Measurements from ENCODE around the gene GRIN2C.

Gene GRIN2C

DNA sequence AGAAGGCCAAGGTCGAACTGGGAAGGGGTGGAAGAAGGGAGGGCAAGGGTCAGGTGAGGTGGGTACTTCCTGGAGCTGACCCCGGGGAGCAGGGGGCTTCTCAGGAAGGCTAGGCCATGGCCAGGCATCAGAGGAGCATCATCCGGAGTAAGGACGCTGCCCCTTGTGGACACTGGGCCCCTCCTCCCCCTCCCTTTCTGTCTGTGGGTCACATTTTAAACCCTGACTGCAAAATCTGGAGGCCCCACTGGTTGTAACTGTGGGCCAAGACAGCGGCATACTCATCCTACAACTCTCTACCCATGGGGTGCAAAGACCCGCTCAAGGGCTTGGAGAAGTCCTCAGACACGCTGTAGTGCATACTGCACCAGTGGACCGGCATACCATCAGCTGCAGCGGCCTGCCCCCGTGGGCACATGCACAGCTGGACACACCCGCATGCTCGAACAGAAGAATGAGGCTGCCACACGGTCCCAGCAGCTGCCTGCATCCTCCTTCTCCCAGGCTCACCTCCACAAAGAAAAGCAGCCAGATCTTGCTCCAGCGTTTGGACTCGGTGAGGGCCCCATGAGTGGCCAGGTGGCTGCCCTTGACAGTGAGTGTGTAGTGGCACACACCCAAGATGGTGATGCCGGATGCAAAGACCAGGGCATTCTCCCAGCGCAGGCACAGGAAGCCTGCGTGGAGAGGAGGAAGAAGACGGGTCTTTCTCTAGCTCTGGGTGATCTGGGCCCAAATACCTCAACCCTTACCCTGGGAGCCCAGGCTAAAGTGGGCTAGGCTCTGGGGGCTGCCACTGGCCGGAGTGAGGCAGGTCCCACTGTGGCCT, 32.5 kb upstream of the GRIN2C start:
- TF ChIP-seq ZNF274 (IDR thresholded peaks at IDR 0.05; ENCODE audit: low read depth, low read length): no peak
- H3K4me3 ChIP-seq (ENCODE audit: low read length): no peak overlapping the region

DNA sequence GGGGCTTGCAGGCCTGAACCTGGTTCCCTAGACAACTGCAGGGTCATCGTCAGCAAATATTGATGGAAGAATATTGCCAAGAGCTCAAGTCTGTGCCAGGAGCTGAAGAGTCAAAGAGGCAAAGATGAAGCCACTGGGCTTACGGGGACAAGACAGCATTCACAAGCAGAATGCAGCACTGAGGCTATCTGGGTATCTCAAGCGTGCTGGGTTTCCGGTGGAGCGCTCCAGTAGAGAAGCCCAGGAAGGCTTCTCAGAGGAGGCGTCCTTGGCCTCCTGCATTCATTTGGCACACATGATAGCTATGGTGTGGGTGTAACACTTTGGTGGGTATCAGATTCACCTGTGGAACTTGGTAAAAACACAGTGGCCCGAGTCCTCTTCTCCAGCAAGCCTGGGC, 30.9 kb upstream of the GRIN2C start:
- no peak overlapping the region for H3K4me3 ChIP-seq (ENCODE audit: low read length)
- TF ChIP-seq ZNF274 (IDR thresholded peaks at IDR 0.05; ENCODE audit: low read depth, low read length): no peak

DNA sequence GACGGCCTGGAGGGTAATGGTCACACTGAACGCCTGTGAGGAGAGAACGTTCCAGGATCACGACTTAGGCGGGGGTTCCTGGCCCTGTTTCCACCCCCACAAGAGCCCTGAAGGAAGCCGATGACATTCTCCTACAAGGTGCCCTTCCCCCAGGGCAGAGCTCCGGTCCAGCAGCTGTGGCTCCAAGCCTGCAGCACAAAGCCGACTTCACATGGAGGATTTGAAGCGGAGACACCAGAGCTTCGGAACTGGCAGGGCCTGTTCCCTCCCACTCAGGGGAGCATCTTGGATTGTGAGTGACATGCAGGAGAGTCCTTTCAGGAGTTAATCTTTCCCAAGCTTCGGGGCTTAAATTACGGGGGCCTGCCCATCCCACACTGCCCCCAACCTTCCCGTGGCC, 28.8 kb upstream of the GRIN2C start:
- no peak overlapping the region for H3K4me3 ChIP-seq (ENCODE audit: low read length)
- TF ChIP-seq ZNF274 (IDR thresholded peaks at IDR 0.05; ENCODE audit: low read depth, low read length): no peak

DNA sequence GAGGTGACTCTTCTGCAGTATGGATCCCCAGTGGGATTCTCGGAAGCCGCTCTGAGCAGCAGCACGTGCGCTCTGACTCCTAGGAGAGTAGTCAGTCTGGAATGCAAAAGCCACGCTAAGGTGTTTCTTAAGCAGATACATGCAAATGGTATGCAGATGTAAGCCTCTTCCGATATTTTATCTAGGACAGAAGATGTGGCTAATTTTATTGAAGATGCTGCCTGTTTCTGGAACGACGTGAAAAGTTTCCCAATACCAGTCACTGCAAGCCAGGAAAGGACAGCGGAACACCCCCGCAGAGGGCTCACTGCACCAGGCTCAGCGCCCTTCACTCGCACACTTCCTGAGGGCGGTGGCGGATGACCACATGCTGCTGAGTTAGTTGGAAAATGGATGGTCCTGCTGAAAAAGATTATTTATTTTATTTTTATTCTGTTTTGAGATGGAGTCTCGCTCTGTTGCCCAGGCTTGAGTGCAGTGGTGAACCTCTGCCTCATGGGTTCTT, 23.6 kb upstream of the GRIN2C start:
- H3K4me3 ChIP-seq (ENCODE audit: low read length): no peak overlapping the region

DNA sequence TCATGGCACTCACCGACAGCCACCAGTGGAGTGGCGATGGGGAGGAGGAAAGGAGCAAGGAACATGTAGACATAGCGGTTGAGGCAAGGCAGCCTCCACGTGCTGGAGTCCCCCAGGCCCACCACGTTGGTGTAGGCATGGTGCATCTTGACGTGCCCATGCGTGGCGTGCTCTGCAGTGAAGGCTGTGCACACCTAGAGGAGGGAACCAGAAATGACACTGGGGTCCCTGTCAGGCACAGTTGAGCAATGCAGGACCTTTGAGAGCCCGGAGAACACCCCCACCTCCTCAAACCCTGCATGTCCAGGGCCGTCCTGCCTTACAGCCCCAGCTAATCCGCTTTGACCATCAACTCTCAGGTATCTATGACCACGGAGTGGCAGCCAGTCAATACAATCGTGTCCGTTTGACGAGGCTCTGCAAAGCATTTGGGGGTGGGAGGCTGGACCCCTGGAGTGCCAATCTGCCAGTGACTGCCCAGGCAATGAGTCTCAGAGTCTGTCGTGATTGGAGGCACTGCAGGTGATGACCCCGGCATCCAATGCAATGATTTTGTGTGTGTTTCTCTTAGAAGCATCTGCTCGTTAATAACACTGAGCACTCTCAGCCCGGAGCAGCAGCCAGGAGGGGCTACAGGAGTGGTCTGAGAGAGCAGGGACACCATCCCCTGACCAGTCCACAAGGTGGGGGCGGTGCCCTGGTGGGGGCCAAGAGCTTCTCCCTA, 23.0 kb upstream of the GRIN2C start:
- no peak for TF ChIP-seq ZNF274 (IDR thresholded peaks at IDR 0.05; ENCODE audit: low read depth, low read length)
- no peak overlapping the region for H3K4me3 ChIP-seq (ENCODE audit: low read length)

More for the DNA sequence above, 23.6 kb upstream of the GRIN2C start:
- no peak for TF ChIP-seq ZNF274 (IDR thresholded peaks at IDR 0.05; ENCODE audit: low read depth, low read length)

DNA sequence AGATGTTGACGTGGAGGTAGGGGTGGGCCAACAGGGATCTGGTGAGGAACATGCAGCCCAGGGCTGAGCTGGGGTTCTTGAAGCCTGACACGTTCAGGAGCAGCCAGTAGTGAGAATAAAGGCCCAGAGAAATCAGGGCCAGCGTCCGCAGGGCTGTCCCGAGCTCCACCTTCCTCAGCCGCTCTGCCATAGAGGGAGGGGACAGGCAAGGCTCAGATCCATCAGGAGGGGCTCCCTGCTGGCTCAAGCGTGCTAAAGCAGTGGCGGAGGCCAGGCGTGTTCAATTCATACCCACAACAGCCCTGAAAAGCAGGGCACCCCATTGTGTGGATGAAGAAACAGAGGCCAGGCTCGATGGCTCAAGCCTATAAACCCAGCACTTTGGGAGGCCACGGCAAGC, 21.4 kb upstream of the GRIN2C start:
- H3K4me3 ChIP-seq (ENCODE audit: low read length): no peak overlapping the region
- no peak for TF ChIP-seq ZNF274 (IDR thresholded peaks at IDR 0.05; ENCODE audit: low read depth, low read length)

DNA sequence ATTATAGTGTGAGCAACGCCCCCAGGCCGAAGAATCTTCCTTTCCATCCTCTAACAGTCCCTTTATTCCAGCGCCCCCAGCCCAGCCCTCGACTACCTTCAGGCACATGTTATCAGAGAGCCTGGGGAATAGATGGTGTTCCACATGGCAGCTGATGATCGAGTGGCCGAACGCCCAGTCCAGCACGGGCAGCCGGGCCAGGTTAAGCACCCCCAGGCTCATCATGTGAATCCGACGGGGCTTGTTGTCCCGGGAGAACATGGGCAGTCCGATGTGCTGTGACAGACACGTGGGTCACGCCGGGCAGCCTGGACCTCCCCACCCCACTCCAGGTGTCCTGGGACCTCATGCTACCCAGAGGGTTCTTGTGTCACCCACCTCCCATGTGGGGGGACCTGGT, 19.6 kb upstream of the GRIN2C start:
- TF ChIP-seq ZNF274 (IDR thresholded peaks at IDR 0.05; ENCODE audit: low read depth, low read length): no peak
- no peak overlapping the region for H3K4me3 ChIP-seq (ENCODE audit: low read length)

DNA sequence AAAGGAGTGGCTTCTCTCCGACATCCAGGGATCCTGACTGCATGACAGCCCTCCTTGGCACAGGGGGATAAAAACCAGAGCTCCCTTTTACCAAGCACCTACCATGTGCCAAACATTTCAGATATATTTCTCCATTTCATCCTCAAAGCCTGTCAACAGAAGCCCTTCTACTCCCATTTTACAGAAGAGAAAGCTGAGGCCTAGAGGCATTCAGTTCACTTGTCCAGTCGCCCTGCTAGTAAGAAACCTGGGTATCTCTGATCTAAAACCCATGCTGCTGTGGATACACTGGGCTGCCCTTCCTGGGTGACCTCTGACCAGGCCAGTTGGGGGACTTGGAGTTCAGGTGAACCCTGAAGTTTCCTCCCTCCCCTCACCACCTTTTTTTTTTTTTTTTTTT, 19.0 kb upstream of the GRIN2C start:
- TF ChIP-seq ZNF274 (IDR thresholded peaks at IDR 0.05; ENCODE audit: low read depth, low read length): no peak
- H3K4me3 ChIP-seq (ENCODE audit: low read length): no peak overlapping the region

DNA sequence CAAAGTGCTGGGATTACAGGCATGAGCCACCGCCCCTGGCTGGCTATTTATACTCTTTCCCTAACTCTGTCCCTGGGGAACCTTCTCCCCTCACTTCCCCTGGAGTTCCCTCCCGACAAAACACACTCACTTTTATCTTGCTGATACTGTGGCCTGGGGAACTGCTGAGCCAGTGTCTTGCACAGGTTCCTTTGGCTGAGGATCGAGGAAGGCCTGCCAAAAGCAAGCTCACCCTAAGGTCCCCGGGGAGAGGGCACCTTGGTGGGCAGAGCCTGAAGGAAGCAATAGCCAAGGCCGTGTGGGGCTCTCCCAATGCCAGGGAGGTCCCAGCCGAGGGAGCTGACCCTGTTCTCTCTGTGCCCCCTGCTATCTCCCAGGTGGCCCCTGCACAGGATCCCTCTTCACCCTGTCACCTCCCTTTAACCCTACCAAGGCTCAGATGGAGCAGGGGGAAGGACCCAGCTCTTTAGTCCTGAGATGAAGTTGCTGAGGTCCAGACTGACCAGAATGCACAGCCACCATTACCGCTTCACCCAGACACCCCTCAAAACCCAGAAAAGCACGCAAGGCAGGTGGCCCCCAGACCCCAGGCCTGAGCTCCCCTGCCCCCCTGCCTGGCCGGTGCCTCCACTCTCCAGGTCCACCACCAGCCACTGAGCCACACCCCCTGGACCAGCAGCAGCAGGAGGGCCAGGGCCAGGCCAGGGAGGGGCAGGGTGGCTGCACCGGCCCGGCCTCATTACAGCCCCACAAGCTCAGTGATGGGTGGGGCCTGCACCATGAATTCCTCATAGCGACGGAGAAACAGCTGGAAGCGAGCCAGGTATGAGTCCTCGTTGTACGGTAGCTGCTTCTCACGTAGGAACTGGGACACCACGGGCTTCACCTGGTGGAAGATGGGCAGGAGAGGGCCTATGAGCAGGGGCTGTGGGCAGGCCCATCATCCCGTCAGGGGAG, 18.2 kb upstream of the GRIN2C start:
- no peak for TF ChIP-seq ZNF274 (IDR thresholded peaks at IDR 0.05; ENCODE audit: low read depth, low read length)
- no peak overlapping the region for H3K4me3 ChIP-seq (ENCODE audit: low read length)

DNA sequence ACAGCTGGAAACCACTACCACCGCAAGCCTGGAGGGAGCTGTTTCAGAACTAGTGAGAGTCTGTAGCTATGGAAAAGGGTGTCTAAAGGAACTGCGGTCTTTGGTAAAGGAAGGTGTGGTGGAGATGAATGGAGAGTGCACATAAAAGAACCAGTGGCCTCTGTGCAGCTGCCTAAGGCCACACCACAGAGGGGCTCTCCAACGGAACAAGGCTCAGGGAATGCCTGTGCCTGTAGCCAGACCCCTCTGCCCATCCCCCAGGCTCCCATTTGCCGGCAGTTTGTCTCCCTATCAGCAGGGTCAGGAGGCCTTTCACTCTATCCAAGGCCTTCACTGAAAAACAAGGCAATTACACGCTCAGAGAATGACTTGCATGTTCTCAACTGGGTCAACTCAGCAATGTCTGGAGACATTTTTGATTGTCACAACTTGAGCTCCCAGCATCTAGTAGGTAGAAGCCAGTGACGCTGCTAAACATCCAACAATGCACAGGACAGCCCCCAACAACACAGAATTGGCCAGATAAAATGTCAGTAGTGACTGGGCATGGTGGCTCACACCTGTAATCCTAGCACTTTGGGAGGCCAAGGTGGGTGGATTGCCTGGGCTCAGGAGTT, 16.4 kb upstream of the GRIN2C start:
- no peak overlapping the region for H3K4me3 ChIP-seq (ENCODE audit: low read length)
- no peak for TF ChIP-seq ZNF274 (IDR thresholded peaks at IDR 0.05; ENCODE audit: low read depth, low read length)

DNA sequence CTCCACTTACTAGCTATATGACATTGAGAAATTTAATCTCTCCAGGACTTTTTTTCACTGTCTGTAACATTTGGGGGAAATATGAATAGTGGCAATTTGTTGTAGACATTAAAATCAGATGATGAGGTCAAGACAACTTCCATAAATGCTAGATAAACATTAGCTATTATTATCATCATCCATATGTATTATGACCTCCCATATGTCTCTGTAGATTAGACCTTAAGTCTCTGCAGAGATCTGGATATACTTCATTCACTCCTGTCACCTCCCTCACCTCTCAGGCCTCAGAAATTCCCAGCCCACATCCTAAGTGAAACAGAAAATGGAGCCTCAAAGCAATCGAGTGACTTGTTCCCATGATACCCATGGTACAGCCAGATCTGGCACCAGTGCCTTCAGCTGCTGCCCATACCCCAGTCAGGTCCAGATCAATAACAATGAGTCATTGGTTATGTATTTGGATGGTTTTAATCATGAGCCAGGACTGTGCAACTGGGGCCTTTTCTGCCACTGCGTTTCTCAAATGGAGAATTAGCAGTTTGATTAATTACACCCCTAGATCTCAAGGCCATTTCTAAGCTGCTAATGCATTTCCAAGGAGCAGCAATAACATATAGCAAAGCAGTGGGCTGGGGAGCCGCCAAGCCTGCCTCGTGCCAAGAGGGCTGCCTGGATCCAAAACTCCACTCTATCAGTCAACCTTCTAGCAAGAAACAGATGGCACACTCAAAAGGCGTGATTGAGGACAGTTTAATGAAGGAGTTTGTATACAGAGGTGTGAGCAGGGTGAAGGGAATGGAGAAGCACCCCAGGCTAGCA, 15.7 kb upstream of the GRIN2C start:
- H3K4me3 ChIP-seq (ENCODE audit: low read length): no peak overlapping the region
- no peak for TF ChIP-seq ZNF274 (IDR thresholded peaks at IDR 0.05; ENCODE audit: low read depth, low read length)

DNA sequence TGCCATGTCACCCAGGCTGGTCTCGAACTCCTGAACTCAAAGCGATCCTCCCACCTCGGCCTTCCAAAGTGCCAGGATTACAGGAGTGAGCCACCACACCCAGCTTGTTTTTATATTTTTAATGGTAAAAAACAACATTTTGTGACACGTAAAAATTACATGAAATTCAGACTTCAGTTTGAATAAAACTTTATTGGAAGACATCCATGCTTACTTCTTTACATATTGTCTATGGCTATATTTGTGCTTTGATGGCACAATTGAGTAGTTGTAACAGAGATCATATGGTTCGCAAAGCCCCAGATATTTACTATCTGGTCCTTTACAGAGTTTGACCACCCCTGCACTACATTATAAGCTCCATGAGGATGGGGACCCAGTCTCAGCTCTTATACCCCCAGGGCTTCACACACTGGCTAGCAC, 14.9 kb upstream of the GRIN2C start:
- TF ChIP-seq ZNF274 (IDR thresholded peaks at IDR 0.05; ENCODE audit: low read depth, low read length): no peak
- no peak overlapping the region for H3K4me3 ChIP-seq (ENCODE audit: low read length)
